Activated gamma-delta T cell treated with anti-CD3 and anti-CD28 coated beads, Interleukin-2, amount 50 U/mL, for 16 hours (primary cell): Measurements from ENCODE around the gene S100Z.

Source experiments
- DNase-seq: peaks from one replicate; pipeline ENCODE4 v3.0.0-alpha.2; 2020; ENCODE audit warnings: low read depth

S100Z gene

GRCh38 chr5:76953551-76954382 lies 104.0 kb downstream of the S100Z start:
- no peak for DNase-seq

- DNase-seq = no peak
These were observed 104.6 kb downstream of the S100Z start for GRCh38 chr5:76954383-76954763.

GRCh38 chr5:76956033-76956432 lies 106.2 kb downstream of the S100Z start:
- no peak for DNase-seq

- no peak for DNase-seq
These were observed 109.4 kb downstream of the S100Z start for GRCh38 chr5:76958991-76959767.

- no peak for DNase-seq
These were observed 110.3 kb downstream of the S100Z start for GRCh38 chr5:76960004-76960625.

GRCh38 chr5:76964060-76964459 lies 114.2 kb downstream of the S100Z start:
- DNase-seq = no peak
